Left lobe of liver (tissue), 2 donors: ENCODE data around the gene SCN4A. TPM values are rescaled to one million over a fixed set of nuclear protein-coding genes. Genes with fewer than 3 reads are reported as not detected.
"Not testable (repeated sequence)": the region's sequence is repeated elsewhere in the genome, so short reads cannot be mapped to it uniquely, and the experiment has no call there.

Experiments
- ATAC-seq: fragments of 200-7000 bp; cut with Tn5 transposase; one replicate; pipeline ENCODE4 v1.9.1; 2020; ENCODE audit warnings: mild to moderate bottlenecking, moderate library complexity
- DNase-seq: peaks from one replicate; pipeline ENCODE4 v3.0.0-alpha.2; 2020; ENCODE audit warnings: low spot score
- total RNA-seq: library from RNA; stranded (reverse); gene quantifications from one replicate; pipeline ENCODE4 v1.2.1, GENCODE V29; 2021
- donor health status: DM: no; HTN: no; CAD: no; lungs with moderate emphysema.
- donor health status: DM: no; HTN: yes; CAD: no.

The SCN4A gene
- 0.10 TPM for total RNA-seq

DNA sequence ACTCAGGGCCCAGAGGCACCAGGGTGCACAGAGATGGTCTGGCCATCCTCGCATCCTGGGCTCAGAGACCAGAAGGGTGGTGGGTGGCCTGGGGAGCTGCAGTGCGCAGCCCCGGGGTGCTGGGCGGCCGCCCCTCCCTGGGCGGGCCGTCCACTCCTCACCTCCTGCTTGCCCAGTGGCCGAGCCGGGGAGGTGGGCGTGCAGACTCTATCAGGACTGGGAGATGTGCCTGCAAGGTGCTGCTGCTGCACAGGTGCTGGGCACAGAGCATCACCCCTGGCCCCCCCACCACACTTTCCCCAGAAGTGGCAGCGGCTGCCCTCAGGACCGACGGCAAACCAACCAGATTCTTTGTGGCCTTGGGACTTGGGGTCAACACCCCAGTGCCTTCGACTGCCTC lies at the start of gene SCN4A:
Gene SCN4A (minus strand): TSS at position 123 of the 400 bp plus-strand sequence. CDS start 77 bp downstream, at position 46.
- DNase-seq (no peak), ATAC-seq (no peak)

DNA sequence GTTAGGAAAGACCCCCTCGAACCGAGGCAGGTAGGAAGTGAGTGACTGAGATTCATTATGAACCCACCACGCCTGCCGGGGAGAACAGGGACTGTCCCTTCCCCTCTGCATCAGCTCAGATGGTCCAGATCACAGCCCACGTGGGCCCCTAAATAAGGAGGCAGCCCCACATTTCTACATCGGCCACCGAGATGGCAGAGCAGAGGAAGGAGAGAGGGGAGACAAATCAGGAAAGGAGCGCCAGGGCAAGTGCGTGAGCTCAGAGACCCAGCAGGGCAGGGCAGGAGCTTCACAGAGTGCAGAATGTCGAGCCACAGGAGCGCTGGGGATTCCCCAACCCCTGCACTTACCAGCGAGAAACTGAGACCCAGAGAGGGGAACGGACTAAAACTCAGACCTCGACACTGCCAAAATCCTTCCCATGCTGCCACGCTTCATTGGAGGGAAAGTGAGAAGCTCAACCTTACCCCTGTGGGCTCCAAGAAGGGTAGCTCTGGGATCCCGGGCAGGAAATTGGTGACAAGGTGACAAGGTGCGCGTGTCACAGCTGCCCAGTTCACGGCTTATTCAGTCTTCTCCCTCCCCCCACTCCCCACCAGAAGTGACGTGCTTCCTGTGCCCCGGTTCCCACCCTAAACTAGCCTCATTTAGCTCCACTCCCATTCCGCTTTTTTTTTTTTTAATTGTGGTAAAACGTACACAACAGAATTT lies 47.5 kb upstream of the SCN4A start, which contains the start of gene ICAM2:
Gene ICAM2 (minus strand): TSS at position 578 of the 711 bp plus-strand sequence. CDS start 13,942 bp downstream, outside the sequence.
- peak; percentile 79 for ATAC-seq
- DNase-seq = peak; percentile 55

DNA sequence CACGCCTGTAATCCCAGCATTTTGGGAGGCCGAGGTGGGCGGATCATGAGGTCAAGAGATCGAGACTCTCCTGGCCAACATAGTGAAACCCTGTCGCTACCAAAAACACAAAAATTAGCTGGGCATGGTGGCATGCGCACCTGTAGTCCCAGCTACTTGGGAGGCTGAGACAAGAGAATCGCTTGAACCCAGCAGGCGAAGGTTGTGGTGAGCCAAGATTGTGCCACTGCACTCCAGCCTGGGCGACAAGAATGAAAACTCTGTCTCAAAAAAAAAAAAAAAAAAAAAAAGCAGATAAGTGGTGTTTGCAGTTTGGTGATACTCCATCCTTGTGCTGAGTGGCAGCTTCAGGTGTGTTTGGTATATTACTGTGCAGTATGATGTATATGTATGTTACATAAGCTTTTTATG lies 46.8 kb upstream of the SCN4A start:
- DNase-seq = peak; percentile 12
- not testable (repeated sequence) for ATAC-seq

DNA sequence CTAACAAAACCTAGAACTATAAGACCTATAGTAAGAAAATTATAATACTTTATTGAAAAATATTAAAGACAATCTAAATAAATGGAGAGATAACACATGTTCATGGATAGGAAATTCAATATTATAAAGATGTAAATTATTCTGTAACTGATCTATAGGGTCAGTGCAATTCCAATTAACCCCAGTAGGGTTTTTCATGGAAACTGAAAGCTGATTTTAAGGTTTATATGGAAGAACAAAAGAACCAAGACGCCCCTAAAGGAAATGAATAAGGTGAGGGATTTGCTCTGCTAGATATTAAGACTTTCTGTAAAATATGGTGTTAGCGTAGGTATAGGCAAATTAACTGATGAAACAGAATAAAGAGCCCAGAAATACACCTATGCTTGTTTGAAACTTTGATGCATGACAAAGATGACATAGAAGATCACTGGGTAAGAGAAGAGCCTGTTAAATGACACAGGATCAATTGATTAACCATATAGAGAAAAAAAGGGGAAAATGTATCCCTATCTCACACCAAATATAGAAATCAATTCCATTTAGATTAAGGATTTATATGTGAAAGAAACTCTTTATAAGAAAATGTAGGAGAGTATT lies 44.8 kb upstream of the SCN4A start:
- ATAC-seq = no peak
- no peak for DNase-seq

- no peak for DNase-seq
Measured at GRCh38 chr17:64016974-64017373, 44.3 kb upstream of the SCN4A start.

DNA sequence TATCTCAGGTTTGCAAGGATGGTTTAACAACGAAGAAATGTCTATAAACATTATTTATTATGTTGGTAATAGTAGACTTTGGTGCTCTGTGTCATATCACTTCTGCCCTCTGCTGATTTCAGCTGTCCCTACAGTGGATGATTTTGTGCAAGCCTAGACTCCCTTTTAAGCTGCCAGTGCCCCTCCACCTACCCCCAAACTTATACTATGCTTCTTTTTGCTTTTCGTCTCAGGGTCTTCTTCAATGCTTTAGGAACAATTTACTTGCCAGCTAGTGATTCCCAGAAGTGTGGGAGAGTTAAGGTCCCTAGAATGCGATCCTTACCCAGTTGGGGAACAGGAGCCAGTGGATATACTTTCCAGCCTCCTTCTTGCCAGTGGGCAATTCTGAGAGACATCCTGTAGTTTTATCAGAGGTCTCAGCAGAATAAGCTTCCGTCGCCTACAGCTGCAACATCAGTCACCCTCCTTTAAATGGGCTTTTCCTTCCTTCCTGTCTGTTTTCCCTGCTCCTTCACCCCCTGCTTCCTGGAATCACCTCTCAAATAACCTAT lies 43.6 kb upstream of the SCN4A start:
- DNase-seq = peak; percentile 38

More at GRCh38 chr17:64016974-64017373, 44.3 kb upstream of the SCN4A start:
- no peak for ATAC-seq

GRCh38 chr17:64015447-64015846 lies 42.7 kb upstream of the SCN4A start:
- no peak for ATAC-seq
- peak; percentile 11 for DNase-seq

More for the DNA sequence above, 43.6 kb upstream of the SCN4A start:
- peak; percentile 27 for ATAC-seq

DNA sequence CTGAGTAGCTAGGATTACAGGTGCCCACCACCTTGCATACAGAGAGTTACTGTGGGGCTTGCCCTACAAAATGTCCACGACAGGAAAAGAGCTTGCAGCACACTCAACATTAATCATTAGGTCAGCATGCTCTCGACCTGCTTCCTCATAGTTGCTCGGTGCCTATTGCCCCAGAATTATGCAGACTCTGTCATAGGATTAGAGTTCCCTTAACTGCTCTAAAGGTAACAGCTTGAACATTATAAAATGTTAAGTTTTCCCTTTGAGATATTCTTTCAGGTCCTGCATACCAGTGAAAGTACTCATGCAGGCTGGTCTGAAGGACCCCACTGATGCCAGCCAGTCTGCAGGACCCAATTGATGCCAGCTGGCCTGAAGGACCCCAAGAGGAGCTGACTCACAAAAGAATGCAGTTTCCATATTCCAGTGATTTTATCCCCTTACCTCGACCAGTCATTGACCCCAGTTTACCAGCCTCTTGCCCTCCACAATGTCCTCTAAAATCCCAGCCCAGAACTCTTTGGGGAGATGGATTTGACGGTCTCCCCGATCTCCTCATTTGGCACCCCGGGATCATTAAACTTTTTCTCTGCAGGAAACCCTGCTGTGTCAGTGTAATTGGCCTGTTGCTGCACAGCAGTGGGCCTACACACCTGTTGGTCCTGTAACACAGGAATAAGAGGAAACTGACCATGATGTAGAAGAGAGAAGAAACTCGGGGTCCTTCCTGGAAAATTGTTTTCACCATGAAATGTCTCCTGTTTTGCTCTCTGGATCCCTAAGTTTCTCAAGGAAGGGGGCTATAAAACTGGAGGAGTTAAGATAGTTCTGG lies 37.1 kb upstream of the SCN4A start:
- peak; percentile 19 for DNase-seq

DNA sequence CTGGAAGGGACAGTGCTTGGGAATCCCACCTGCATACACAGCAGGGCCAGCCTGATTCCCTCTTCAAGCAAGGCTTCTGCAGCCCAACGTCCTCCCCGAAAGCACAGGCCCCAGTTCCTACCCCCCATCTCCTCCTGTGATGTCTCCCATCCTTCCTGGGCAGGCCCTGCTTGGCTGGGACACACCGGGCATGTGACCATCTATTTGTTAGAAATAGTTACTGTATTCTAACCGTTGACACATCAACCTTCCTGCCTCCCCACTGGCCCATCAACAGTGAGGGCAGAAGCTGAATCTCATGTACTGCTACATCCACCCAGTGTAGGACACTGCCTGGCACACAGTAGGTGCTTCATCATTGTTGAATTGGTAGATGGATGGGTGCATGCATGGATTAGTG lies 36.1 kb upstream of the SCN4A start:
- DNase-seq (peak; percentile 38), ATAC-seq (no peak)

More for the DNA sequence above, 37.1 kb upstream of the SCN4A start:
- ATAC-seq = no peak

GRCh38 chr17:64008346-64008745 lies 35.6 kb upstream of the SCN4A start:
- peak; percentile 27 for DNase-seq
- no peak for ATAC-seq

DNA sequence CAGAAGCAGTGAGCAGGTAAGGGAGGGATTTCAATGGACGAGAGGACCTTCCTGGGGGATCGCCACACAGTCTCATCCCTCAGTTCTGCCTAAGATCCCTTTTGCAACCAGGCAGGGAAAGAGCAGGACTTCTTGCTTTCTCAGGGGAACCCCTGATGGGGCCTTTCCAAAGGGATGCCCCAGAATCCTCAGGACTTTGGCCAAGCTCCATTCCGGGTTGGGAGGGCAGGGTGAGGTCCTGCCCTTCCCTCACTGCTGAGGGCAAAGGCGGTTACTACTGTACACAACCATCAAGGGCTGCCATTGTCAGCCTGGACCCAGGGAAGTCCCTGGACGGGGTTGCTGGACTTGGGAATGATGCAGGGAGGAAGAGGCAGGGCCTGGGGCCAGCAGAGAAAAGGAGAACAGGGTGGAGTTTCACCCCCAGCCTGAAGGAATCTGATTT lies 35.1 kb upstream of the SCN4A start:
- peak; percentile 22 for ATAC-seq
- DNase-seq = peak; percentile 44

GRCh38 chr17:64007089-64007837 lies 34.5 kb upstream of the SCN4A start:
- DNase-seq = peak; percentile 18
- not testable (repeated sequence) for ATAC-seq

DNA sequence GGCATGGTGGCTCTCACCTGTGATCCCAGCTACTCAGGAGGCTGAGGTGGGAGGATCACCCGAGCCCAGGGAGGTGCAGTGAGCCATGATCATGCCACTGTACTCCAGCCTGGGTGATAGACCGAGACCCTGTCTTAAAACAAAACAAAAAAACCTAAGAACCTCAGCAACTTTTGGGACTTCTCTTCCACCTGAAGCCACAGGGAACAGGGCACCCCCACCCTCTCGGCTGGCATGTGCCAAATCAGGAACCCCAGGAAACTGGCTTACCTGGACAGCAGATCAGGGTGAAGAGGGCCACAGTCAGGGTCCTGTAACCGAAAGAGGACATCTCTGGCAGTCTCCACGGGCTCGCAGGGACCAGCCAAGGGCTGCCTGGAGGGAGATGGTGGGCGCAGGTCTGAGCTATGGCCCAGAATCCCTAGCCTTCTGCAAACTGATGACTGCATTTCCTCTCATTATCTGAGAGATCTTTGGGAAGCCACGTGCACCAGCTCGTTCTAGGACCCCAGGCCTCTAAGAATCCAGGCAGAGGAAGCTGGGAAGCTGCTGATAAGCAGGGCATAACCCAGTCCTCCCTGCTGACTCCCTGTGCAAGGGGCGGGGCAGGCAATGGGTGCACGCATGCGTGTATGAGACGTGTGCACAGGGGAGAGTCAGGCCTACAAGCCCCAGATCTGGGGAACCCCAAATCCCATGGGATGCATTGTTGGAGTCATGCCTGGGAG lies 33.8 kb upstream of the SCN4A start:
- peak; percentile 48 for ATAC-seq
- peak; percentile 49 for DNase-seq

DNA sequence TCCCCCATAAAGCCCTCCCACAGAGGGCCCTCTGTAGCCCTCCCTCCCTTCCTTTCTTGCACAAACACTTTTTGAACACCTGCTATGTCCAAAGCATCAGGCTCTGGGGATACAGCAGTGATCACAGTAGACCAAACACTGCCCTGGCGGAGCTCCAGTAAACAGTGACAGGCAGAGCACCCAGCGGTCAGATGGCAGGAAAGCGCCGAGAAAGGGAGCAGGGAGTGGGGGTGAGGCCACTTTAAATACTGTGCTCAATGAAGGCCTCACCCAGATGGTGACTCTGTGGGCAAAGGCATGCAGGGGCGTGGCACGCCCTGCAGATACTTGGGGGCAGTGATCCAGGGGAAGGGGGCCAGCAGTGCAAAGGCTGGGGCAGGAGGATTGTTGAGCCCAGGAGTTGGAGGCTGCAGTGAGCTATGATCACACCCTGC lies 33.0 kb upstream of the SCN4A start:
- ATAC-seq (peak; percentile 76), DNase-seq (peak; percentile 58)

DNA sequence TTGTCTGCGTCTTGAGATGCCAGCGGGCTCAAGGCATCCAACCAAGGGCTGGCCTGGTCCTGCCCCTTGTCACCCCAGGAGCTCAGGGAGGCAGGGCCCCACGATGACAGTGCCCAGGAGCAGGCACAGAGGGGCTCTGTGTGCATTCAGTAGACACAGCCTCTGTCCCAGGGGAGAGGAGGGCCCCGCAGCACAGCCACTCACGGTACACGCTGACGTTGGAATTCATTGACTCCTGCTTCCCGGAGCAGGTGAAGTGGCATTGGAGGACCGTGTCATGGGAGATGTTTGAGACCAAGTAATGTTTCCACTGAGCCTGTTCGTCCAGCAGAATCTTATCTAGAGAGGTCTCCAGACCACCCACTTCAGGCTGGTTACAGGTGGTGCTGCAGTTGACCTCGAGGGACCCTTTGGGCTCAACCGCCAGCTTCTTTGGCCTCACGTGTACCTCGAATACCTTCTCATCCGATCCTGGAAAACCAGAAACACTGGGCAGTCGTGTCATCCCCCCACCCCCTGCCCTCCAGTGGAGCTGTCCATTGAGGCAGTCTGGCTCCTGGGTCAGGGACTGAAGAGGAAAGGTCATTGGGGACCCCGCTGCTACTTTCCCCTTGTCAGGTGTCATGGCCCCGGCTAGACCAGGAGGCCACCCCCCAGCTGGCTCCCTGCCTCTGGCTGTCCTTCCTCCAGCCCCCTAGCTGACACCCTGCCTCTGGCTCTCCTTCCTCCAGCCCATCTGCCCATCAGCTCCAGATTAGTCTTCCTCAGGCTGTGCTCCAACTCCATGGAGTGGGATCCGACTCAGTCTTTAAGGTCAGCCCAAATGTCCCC lies 32.4 kb upstream of the SCN4A start:
- peak; percentile 40 for DNase-seq
- no peak for ATAC-seq

- no peak for ATAC-seq
- DNase-seq = no peak
Measured at GRCh38 chr17:64004218-64004770, 31.6 kb upstream of the SCN4A start.

DNA sequence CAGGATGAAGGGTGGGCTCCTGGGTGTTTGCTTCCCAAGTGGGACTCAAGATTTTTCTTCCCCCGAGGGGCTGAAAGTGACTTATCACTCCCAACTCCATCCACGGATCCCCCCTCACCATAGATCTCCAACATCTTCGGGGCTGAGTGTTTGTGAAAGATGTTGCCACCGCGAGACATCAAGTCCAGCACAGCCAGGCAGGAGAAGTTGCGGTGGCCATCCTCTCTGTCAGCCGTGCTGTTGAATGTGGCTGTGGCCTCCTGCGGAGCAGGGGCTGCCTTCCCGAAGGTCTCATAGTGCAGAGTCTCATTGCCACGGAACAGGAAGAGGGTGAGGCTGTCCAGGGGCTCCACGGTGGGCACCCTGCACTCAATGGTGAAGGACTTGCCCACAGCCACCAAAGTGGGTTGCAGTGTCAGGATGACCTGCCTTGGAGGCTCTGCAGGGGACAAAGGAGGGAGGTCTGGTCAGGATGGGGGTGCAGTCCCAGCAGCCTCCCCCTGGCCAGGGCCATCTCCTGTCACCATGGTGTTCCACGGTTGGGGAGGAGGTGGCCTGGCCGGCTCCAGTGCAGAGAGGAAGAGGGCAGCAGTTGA lies 30.9 kb upstream of the SCN4A start:
- no peak for ATAC-seq
- no peak for DNase-seq
